ENCODE results near the gene SNTA1. TPM values are rescaled to one million over a fixed set of nuclear protein-coding genes. Genes with fewer than 3 reads are reported as not detected.

Gene SNTA1
- total and polyA plus RNA-seq, 2 of the 13 experiments (the other 11 are each of a cell fraction or from before 2014, with no cell fraction given): 16.4 to 18.3 TPM

GRCh38 chr20:33443512-33444239 lies at the start of gene SNTA1 (continued):
- TF ChIP-seq ZNF318 (CRISPR knock-in tag; IDR thresholded peaks at IDR 0.05) (no peak), TOE1 (CRISPR knock-in tag; IDR thresholded peaks at IDR 0.05) (no peak), SRSF4 (IDR thresholded peaks at IDR 0.05; ENCODE audit: low read depth, low read length, poor library complexity, severe bottlenecking) (no peak), ZNF619 (CRISPR knock-in tag; IDR thresholded peaks at IDR 0.05) (no peak; the same call in 1 of the 2 replicates), KLF6 (CRISPR knock-in tag; IDR thresholded peaks at IDR 0.05) (no peak; the same call in 1 of the 2 replicates), GMEB2 (CRISPR knock-in tag; IDR thresholded peaks at IDR 0.05; ENCODE audit: low read depth) (no peak), KDM5A (IDR thresholded peaks at IDR 0.05; ENCODE audit: borderline replicate concordance, low read length) (peak; percentile 48; the same call in 1 of the 2 replicates), JDP2 (CRISPR knock-in tag; IDR thresholded peaks at IDR 0.05; ENCODE audit: borderline replicate concordance) (no peak), ZNF12 (CRISPR knock-in tag; IDR thresholded peaks at IDR 0.05) (no peak), FOXO1 (CRISPR knock-in tag; IDR thresholded peaks at IDR 0.05) (0 out of 2 replicates have a peak, but pooled peaks have one; percentile 36), ELF1 (CRISPR knock-in tag; IDR thresholded peaks at IDR 0.05) (0 out of 2 replicates have a peak, but pooled peaks have one; percentile 10), GTF3A (CRISPR knock-in tag; conservative IDR thresholded peaks at IDR 0.05) (no peak), NFE2L2 (IDR thresholded peaks at IDR 0.05; ENCODE audit: low read length) (no peak), XRCC5 (optimal IDR thresholded peaks at IDR 0.05; ENCODE audit: low read length) (no peak), MATR3 (CRISPR knock-in tag; IDR thresholded peaks at IDR 0.05) (no peak), ZMYM3 (CRISPR knock-in tag; IDR thresholded peaks at IDR 0.05) (no peak; the same call in 1 of the 2 replicates), SNRNP70 (IDR thresholded peaks at IDR 0.05; ENCODE audit: low read depth, low read length) (no peak), ZNF652 (CRISPR knock-in tag; IDR thresholded peaks at IDR 0.05; ENCODE audit: borderline replicate concordance, low read depth) (no peak), ZNF768 (CRISPR knock-in tag; IDR thresholded peaks at IDR 0.05) (no peak), ZNF709 (CRISPR knock-in tag; IDR thresholded peaks at IDR 0.05) (no peak), SYNCRIP (IDR thresholded peaks at IDR 0.05; ENCODE audit: insufficient read depth, low read depth, low read length) (no peak), DNMT3B (CRISPR knock-in tag; conservative IDR thresholded peaks at IDR 0.05) (no peak), ZNF552 (CRISPR knock-in tag; IDR thresholded peaks at IDR 0.05; ENCODE audit: borderline replicate concordance) (no peak)
